Loucy (cell line): ENCODE measurements around the gene CRYBG2.
A peak's percentile ranks its signal among the peaks of the same experiment; 100 is the strongest.
"Not testable (repeated sequence)": the region's sequence is repeated elsewhere in the genome, so short reads cannot be mapped to it uniquely, and the experiment has no call there.

Experiments used
- H2AFZ ChIP-seq: fragments of 200-600 bp; sonication (generic); 2 replicates; pipeline ENCODE4 v1.6.0; 2016; ENCODE audit warnings: antibody characterized with exemption, mild to moderate bottlenecking, low read length, moderate library complexity
- H3F3A ChIP-seq: fragments of 200-600 bp; 2 replicates; pipeline ENCODE4 v1.6.0; 2016; ENCODE audit warnings: antibody characterized with exemption, low read depth, mild to moderate bottlenecking
- H3K27me3 ChIP-seq: fragments of 200-600 bp; sonication (generic); 2 replicates; pipeline ENCODE4 v1.6.1; 2014; ENCODE audit warnings: low read length, mild to moderate bottlenecking; ENCODE audit not compliant: insufficient read depth, poor library complexity, severe bottlenecking
- H3K36me3 ChIP-seq: fragments of 200-600 bp; sonication (generic); 2 replicates; pipeline ENCODE4 v1.6.1; 2016; ENCODE audit warnings: low read length; ENCODE audit not compliant: insufficient read depth
- H3K4me1 ChIP-seq: fragments of 200-600 bp; sonication (generic); 2 replicates; pipeline ENCODE4 v1.5.1; 2014; ENCODE audit warnings: low read length, mild to moderate bottlenecking; ENCODE audit not compliant: insufficient read depth, poor library complexity, severe bottlenecking
- H3K4me2 ChIP-seq: fragments of 200-600 bp; sonication (generic); 2 replicates; pipeline ENCODE4 v1.6.0; 2014; ENCODE audit warnings: antibody characterized with exemption, low read length, low read depth, mild to moderate bottlenecking; ENCODE audit not compliant: poor library complexity, severe bottlenecking
- H3K4me3 ChIP-seq: fragments of 200-600 bp; sonication (generic); 2 replicates; pipeline ENCODE4 v1.5.1; 2014; ENCODE audit warnings: low read length, mild to moderate bottlenecking, mixed read lengths; ENCODE audit not compliant: poor library complexity, severe bottlenecking
- H3K79me2 ChIP-seq: fragments of 200-600 bp; sonication (generic); 2 replicates; pipeline ENCODE4 v1.6.1; 2014; ENCODE audit warnings: low read length; ENCODE audit not compliant: insufficient read depth
- H3K9ac ChIP-seq: fragments of 200-600 bp; sonication (generic); 2 replicates; pipeline ENCODE4 v1.6.0; 2014; ENCODE audit warnings: mild to moderate bottlenecking, low read depth, low read length, moderate library complexity; ENCODE audit not compliant: poor library complexity, severe bottlenecking
- H3K9me2 ChIP-seq: fragments of 200-600 bp; sonication (generic); replicated peaks from 2 replicates; pipeline ENCODE4 v1.6.1; 2016; ENCODE audit warnings: low read depth, low read length, mixed read lengths
- H3K9me3 ChIP-seq: fragments of 200-600 bp; sonication (generic); 2 replicates; pipeline ENCODE4 v1.6.1; 2014; ENCODE audit warnings: mild to moderate bottlenecking, antibody characterized with exemption, low read length, low read depth; ENCODE audit not compliant: insufficient read depth
- H4K20me1 ChIP-seq: fragments of 200-600 bp; sonication (generic); 2 replicates; pipeline ENCODE4 v1.6.0; 2014; ENCODE audit warnings: antibody characterized with exemption, low read length, mild to moderate bottlenecking; ENCODE audit not compliant: insufficient read depth, poor library complexity, severe bottlenecking
- CTCF ChIP-seq: fragments of 200-600 bp; sonication (generic); conservative IDR thresholded peaks from 2 replicates; pipeline ENCODE4 v1.5.1; 2014; ENCODE audit warnings: mild to moderate bottlenecking, antibody characterized with exemption, low read length
- EZH2phosphoT487 ChIP-seq: fragments of 200-600 bp; IDR thresholded peaks from 2 replicates; pipeline ENCODE4 v1.6.1; 2018; ENCODE audit warnings: antibody characterized with exemption, mild to moderate bottlenecking, moderate library complexity, borderline replicate concordance

The CRYBG2 gene

GRCh38 chr1:26330276-26330675 is 23.7 kb downstream of the CRYBG2 start:
- Histone ChIP-seq H4K20me1 (no peaks in the 10 kb centered on the region), H3K9me2 (no peaks in the 10 kb centered on the region), H3K4me3 (no peak overlapping the region), H3K4me2 (no peak overlapping the region), H3K9ac (no peak overlapping the region), H3K9me3 (no peaks in the 10 kb centered on the region), H3K27me3 (no peaks in the 10 kb centered on the region), H3K79me2 (no peaks in the 10 kb centered on the region), H3K36me3 (no peaks in the 10 kb centered on the region), H3F3A (no peaks in the 10 kb centered on the region), H3K4me1 (no peaks in the 10 kb centered on the region), H2AFZ (no peak overlapping the region)
- TF ChIP-seq CTCF, result no peak
- no peak for TF ChIP-seq EZH2phosphoT487

GRCh38 chr1:26329380-26329779 is 24.6 kb downstream of the CRYBG2 start:
- not testable (repeated sequence) for H3K79me2 ChIP-seq, H3K4me3 ChIP-seq, H3F3A ChIP-seq, H2AFZ ChIP-seq, H3K4me2 ChIP-seq, H3K9me2 ChIP-seq, H3K27me3 ChIP-seq, H3K9ac ChIP-seq, H3K9me3 ChIP-seq, H4K20me1 ChIP-seq, H3K4me1 ChIP-seq, H3K36me3 ChIP-seq

GRCh38 chr1:26328597-26328996 is 25.3 kb downstream of the CRYBG2 start:
- H3K4me2 ChIP-seq, result no peak overlapping the region
- no peaks in the 10 kb centered on the region for H4K20me1 ChIP-seq
- H3K36me3 ChIP-seq, result no peaks in the 10 kb centered on the region
- TF ChIP-seq EZH2phosphoT487 (no peak), CTCF (no peak)
- H3F3A ChIP-seq, result no peaks in the 10 kb centered on the region
- no peak overlapping the region for H2AFZ ChIP-seq
- H3K9ac ChIP-seq, result peak overlapping the region; percentile 28
- no peaks in the 10 kb centered on the region for H3K79me2 ChIP-seq
- no peaks in the 10 kb centered on the region for H3K4me1 ChIP-seq
- no peaks in the 10 kb centered on the region for H3K9me2 ChIP-seq
- H3K27me3 ChIP-seq, result no peaks in the 10 kb centered on the region
- H3K4me3 ChIP-seq, result no peak overlapping the region
- H3K9me3 ChIP-seq, result no peaks in the 10 kb centered on the region

- Histone ChIP-seq H3K79me2 (no peaks in the 10 kb centered on the region), H3K36me3 (no peaks in the 10 kb centered on the region), H3K9me3 (no peaks in the 10 kb centered on the region), H3K9ac (no peak overlapping the region), H3K27me3 (no peaks in the 10 kb centered on the region), H3K4me2 (no peak overlapping the region), H4K20me1 (no peaks in the 10 kb centered on the region), H3F3A (no peaks in the 10 kb centered on the region), H3K4me1 (no peaks in the 10 kb centered on the region), H3K9me2 (no peaks in the 10 kb centered on the region), H2AFZ (no peak overlapping the region), H3K4me3 (no peak overlapping the region)
- no peak for TF ChIP-seq EZH2phosphoT487
- TF ChIP-seq CTCF, result no peak
These were observed 26.0 kb downstream of the CRYBG2 start for GRCh38 chr1:26327956-26328362.
